ENCODE measurements around the gene APOLD1.

APOLD1 gene

GRCh38 chr12:12777092-12777491 is 8.4 kb upstream of the APOLD1 start:
- Histone ChIP-seq H3K79me2 (ENCODE audit: insufficient read depth, low read depth) (no peaks in the 10 kb centered on the region), H3K36me3 (ENCODE audit: insufficient read depth) (no peaks in the 10 kb centered on the region), H3K4me1 (ENCODE audit: low read depth, poor library complexity, severe bottlenecking) (peaks cover 25% of the 10 kb centered on the region), H3K27me3 (ENCODE audit: insufficient read depth, low read depth) (no peaks in the 10 kb centered on the region), H3K27ac (no peak overlapping the region), H3K4me2 (no peak overlapping the region), H4K20me1 (ENCODE audit: insufficient read depth) (no peaks in the 10 kb centered on the region), H3K4me3 (IDR thresholded peaks at IDR 0.05; ENCODE audit: insufficient read depth, low read depth, low read length) (no peak overlapping the region), H3K9ac (no peak overlapping the region), H2AFZ (ENCODE audit: low read depth) (no peak overlapping the region)
- TF ChIP-seq CTCF (conservative IDR thresholded peaks at IDR 0.05; ENCODE audit: low read depth, low read length), result no peak

GRCh38 chr12:12779007-12779406 is 6.5 kb upstream of the APOLD1 start:
- TF ChIP-seq CTCF (conservative IDR thresholded peaks at IDR 0.05; ENCODE audit: low read depth, low read length), result no peak
- no peaks in the 10 kb centered on the region for H3K27me3 ChIP-seq (ENCODE audit: insufficient read depth, low read depth)
- H3K36me3 ChIP-seq (ENCODE audit: insufficient read depth), result no peaks in the 10 kb centered on the region
- H3K4me2 ChIP-seq, result no peak overlapping the region
- no peak overlapping the region for H3K9ac ChIP-seq
- H3K27ac ChIP-seq, result no peak overlapping the region
- H3K79me2 ChIP-seq (ENCODE audit: insufficient read depth, low read depth), result no peaks in the 10 kb centered on the region
- H3K4me1 ChIP-seq (ENCODE audit: low read depth, poor library complexity, severe bottlenecking), result peaks cover 25% of the 10 kb centered on the region
- no peak overlapping the region for H2AFZ ChIP-seq (ENCODE audit: low read depth)
- H3K4me3 ChIP-seq (IDR thresholded peaks at IDR 0.05; ENCODE audit: insufficient read depth, low read depth, low read length), result no peak overlapping the region
- H4K20me1 ChIP-seq (ENCODE audit: insufficient read depth), result no peaks in the 10 kb centered on the region

- Histone ChIP-seq H3K4me1 (ENCODE audit: low read depth, poor library complexity, severe bottlenecking) (peaks cover 25% of the 10 kb centered on the region), H3K36me3 (ENCODE audit: insufficient read depth) (no peaks in the 10 kb centered on the region), H3K9ac (no peak overlapping the region), H3K4me2 (no peak overlapping the region), H4K20me1 (ENCODE audit: insufficient read depth) (no peaks in the 10 kb centered on the region), H3K27ac (no peak overlapping the region), H2AFZ (ENCODE audit: low read depth) (no peak overlapping the region), H3K79me2 (ENCODE audit: insufficient read depth, low read depth) (no peaks in the 10 kb centered on the region), H3K4me3 (IDR thresholded peaks at IDR 0.05; ENCODE audit: insufficient read depth, low read depth, low read length) (no peak overlapping the region), H3K27me3 (ENCODE audit: insufficient read depth, low read depth) (no peaks in the 10 kb centered on the region)
- TF ChIP-seq CTCF (conservative IDR thresholded peaks at IDR 0.05; ENCODE audit: low read depth, low read length), result no peak
Observed at GRCh38 chr12:12779529-12779928, 5.9 kb upstream of the APOLD1 start.

GRCh38 chr12:12784116-12784515 is 1.3 kb upstream of the APOLD1 start:
- no peak for TF ChIP-seq CTCF (conservative IDR thresholded peaks at IDR 0.05; ENCODE audit: low read depth, low read length)
- no peak overlapping the region for H3K4me2 ChIP-seq
- H3K27ac ChIP-seq, result no peak overlapping the region

More at GRCh38 chr12:12784116-12784515, 1.3 kb upstream of the APOLD1 start:
- Histone ChIP-seq H3K79me2 (ENCODE audit: insufficient read depth, low read depth) (peaks cover 3% of the 10 kb centered on the region; the same call in 1 of the 2 replicates), H2AFZ (ENCODE audit: low read depth) (no peak overlapping the region), H4K20me1 (ENCODE audit: insufficient read depth) (no peaks in the 10 kb centered on the region), H3K4me3 (IDR thresholded peaks at IDR 0.05; ENCODE audit: insufficient read depth, low read depth, low read length) (no peak overlapping the region), H3K9ac (no peak overlapping the region), H3K36me3 (ENCODE audit: insufficient read depth) (no peaks in the 10 kb centered on the region), H3K4me1 (ENCODE audit: low read depth, poor library complexity, severe bottlenecking) (peaks cover 29% of the 10 kb centered on the region), H3K27me3 (ENCODE audit: insufficient read depth, low read depth) (no peaks in the 10 kb centered on the region)

All from KMS-11 (cell line).